PC-3 (cell line): Measurements from ENCODE around the gene CFAP97D1. TPM values are rescaled to one million over a fixed set of nuclear protein-coding genes. Genes with fewer than 3 reads are reported as not detected.
A peak's percentile ranks its signal among the peaks of the same experiment; 100 is the strongest.

ENCODE experiments used
- ATAC-seq: fragments of 200-7000 bp; cut with Tn5 transposase; 2 replicates; pipeline ENCODE4 v1.9.1; 2020; ENCODE audit warnings: mild to moderate bottlenecking, moderate library complexity
- BruUV-seq: library from RNA; stranded (reverse); fragments of 400-500 nt; replicated peaks from 2 replicates; lab custom pipeline; 2021; lab: Mats Ljungman, UMichigan
- CTCF ChIA-PET: fragments of 300-600 bp; sonication (Branson Sonifier 250); formaldehyde crosslinking; loops from one replicate; lab custom pipeline; 2022; ENCODE audit warnings: antibody characterized with exemption; lab: Charles Lee
- POLR2A ChIA-PET: fragments of 300-600 bp; sonication (Branson Sonifier 250); formaldehyde crosslinking; loops from one replicate; lab custom pipeline; 2022; ENCODE audit warnings: antibody characterized with exemption; ENCODE audit not compliant: unreplicated experiment; lab: Charles Lee
- DNase-seq: peaks from one replicate; pipeline ENCODE4 v3.0.0-alpha.2; 2015
- H2AFZ ChIP-seq: fragments of 300-600 bp; sonication (generic); 2 replicates; pipeline ENCODE4 v1.6.0; 2016; ENCODE audit warnings: antibody characterized with exemption, low read length
- H3F3A ChIP-seq: fragments of 300-600 bp; sonication (generic); one replicate; pipeline ENCODE4 v1.6.0; 2017; ENCODE audit warnings: antibody characterized with exemption, low read length, control low read depth, mild to moderate bottlenecking; ENCODE audit not compliant: unreplicated experiment
- H3K27ac ChIP-seq: fragments of 300-600 bp; sonication (generic); 2 replicates; pipeline ENCODE4 v1.5.1; 2016; ENCODE audit warnings: mild to moderate bottlenecking, low read length
- H3K27me3 ChIP-seq: fragments of 300-600 bp; sonication (generic); 2 replicates; pipeline ENCODE4 v1.6.1; 2016; ENCODE audit warnings: low read length, mixed read lengths
- H3K36me3 ChIP-seq: fragments of 300-600 bp; sonication (generic); 2 replicates; pipeline ENCODE4 v1.6.1; 2016; ENCODE audit warnings: low read depth, mixed run types, low read length, mixed read lengths
- H3K4me1 ChIP-seq: fragments of 300-600 bp; sonication (generic); 2 replicates; pipeline ENCODE4 v1.5.1; 2016; ENCODE audit warnings: low read length; ENCODE audit not compliant: insufficient read depth
- H3K4me2 ChIP-seq: fragments of 300-600 bp; sonication (generic); 2 replicates; pipeline ENCODE4 v1.6.0; 2016; ENCODE audit warnings: low read length
- H3K4me3 ChIP-seq: fragments of 300-600 bp; sonication (generic); 2 replicates; pipeline ENCODE4 v1.5.1; 2016; ENCODE audit warnings: mild to moderate bottlenecking, low read length, mixed read lengths
- H3K79me2 ChIP-seq: fragments of 300-600 bp; sonication (generic); 2 replicates; pipeline ENCODE4 v1.6.1; 2017; ENCODE audit warnings: low read length, mixed read lengths
- H3K9ac ChIP-seq: fragments of 300-600 bp; sonication (generic); 2 replicates; pipeline ENCODE4 v1.6.0; 2016; ENCODE audit warnings: mild to moderate bottlenecking, low read length
- H3K9me2 ChIP-seq: fragments of 300-600 bp; sonication (generic); replicated peaks from 2 replicates; pipeline ENCODE4 v1.6.1; 2016; ENCODE audit warnings: mixed run types, low read length, mixed read lengths
- H3K9me3 ChIP-seq: fragments of 300-600 bp; sonication (generic); 2 replicates; pipeline ENCODE4 v1.6.1; 2016; ENCODE audit warnings: low read length, mixed read lengths
- H4K20me1 ChIP-seq: fragments of 300-600 bp; sonication (generic); 2 replicates; pipeline ENCODE4 v1.6.1; 2016; ENCODE audit warnings: low read length, mixed read lengths
- CTCF ChIP-seq: fragments of 300-600 bp; sonication (generic); conservative IDR thresholded peaks from 2 replicates; pipeline ENCODE4 v1.5.1; 2017; ENCODE audit warnings: antibody characterized with exemption, low read depth, mild to moderate bottlenecking, low read length
- EZH2 ChIP-seq: fragments of 300-600 bp; sonication (generic); IDR thresholded peaks from one replicate; pipeline ENCODE4 v1.6.1; 2017; ENCODE audit warnings: antibody characterized with exemption, mild to moderate bottlenecking, low read length; ENCODE audit not compliant: unreplicated experiment
- EZH2phosphoT487 ChIP-seq: fragments of 300-600 bp; sonication (generic); IDR thresholded peaks from 2 replicates; pipeline ENCODE4 v1.6.1; 2018; ENCODE audit warnings: mild to moderate bottlenecking, antibody characterized with exemption, low read length, borderline replicate concordance
- intact Hi-C: fragments of 100-400 bp; cut with micrococcal nuclease; formaldehyde crosslinking; loops from 2 replicates; pipeline ENCODE4 v1.9.0; 2023
- total RNA-seq: library from RNA; depleted of rRNA; stranded (reverse); fragments of >200 nt; gene quantifications from 2 replicates; pipeline ENCODE4 v1.2.3, GENCODE V29; 2014

Gene CFAP97D1
- total RNA-seq, 1 experiment from 2014 or later, result 0.29 TPM

DNA sequence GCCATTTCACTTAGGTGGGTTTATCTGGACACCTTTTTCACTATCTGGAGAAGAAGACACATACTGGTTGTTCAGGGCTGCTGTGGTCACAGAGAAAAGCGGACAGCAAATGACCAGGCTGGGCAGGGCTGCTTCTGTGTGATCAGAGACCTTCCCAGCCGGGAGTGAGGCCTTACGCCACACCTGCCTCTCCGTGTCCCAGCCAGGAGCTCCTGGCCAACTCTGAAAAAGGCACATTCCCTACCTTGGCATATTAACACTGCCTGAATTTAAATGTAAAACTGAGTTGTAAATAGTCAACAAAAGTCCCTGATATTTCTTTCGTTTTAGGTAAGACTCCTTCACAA, 12.5 kb upstream of the CFAP97D1 start:
- Histone ChIP-seq H3K79me2 (no peaks in the 10 kb centered on the region), H2AFZ (no peak overlapping the region)
- TSS peak; percentile 9 for BruUV-seq

DNA sequence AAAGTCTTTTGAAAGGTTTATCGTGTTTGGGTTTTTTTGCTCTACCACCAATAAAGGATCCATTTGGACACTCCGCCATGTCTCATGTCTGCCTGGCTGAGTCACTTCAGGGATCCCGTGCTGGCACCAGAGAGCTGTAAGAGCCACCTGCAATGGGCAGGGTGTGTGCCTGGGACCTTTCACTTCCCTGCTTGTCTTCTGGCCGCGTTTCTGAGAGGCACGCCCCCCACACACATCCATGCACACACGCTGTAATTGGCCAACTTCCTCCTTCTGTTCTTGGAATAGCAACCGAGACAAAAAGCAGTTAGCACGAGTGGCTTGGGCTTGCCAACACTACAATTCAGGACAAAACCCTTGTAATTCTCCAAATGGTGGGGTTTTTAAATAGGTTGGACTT, 11.9 kb upstream of the CFAP97D1 start:
- peaks cover 28% of the 10 kb centered on the region for H3K36me3 ChIP-seq
- no peaks in the 10 kb centered on the region for H3K9me2 ChIP-seq
- TF ChIP-seq EZH2phosphoT487 (no peak), EZH2 (no peak), CTCF (no peak)
- BruUV-seq, result no TSS peak
- no peaks in the 10 kb centered on the region for H3K4me1 ChIP-seq
- no peaks in the 10 kb centered on the region for H4K20me1 ChIP-seq
- no peak overlapping the region for H3K4me3 ChIP-seq
- no peak overlapping the region for H2AFZ ChIP-seq
- POLR2A ChIA-PET, result no interaction called here
- H3K79me2 ChIP-seq, result no peaks in the 10 kb centered on the region
- no peaks in the 10 kb centered on the region for H3K27me3 ChIP-seq
- DNase-seq (no peak), ATAC-seq (no peak)
- CTCF ChIA-PET, result interaction anchor here (1.2 kb wide), 1 partner anchor 78 kb away, joined by 5 read pairs; no protein-coding TSS in a partner anchor
- no peak overlapping the region for H3K4me2 ChIP-seq
- no peak overlapping the region for H3K9ac ChIP-seq
- H3K9me3 ChIP-seq, result no peaks in the 10 kb centered on the region
- intact Hi-C loops, result no loop called here
- H3F3A ChIP-seq, result no peaks in the 10 kb centered on the region
- H3K27ac ChIP-seq, result no peak overlapping the region

More for the DNA sequence above, 12.5 kb upstream of the CFAP97D1 start:
- no peaks in the 10 kb centered on the region for H3K9me3 ChIP-seq
- intact Hi-C loops, result loop anchor here (1.0 kb wide), 1 partner anchor 79 kb away; no protein-coding TSS in a partner anchor
- peaks cover 21% of the 10 kb centered on the region; the same call in 1 of the 2 replicates for H3K36me3 ChIP-seq
- TF ChIP-seq EZH2phosphoT487, result no peak
- TF ChIP-seq EZH2, result no peak
- no peak for TF ChIP-seq CTCF
- no peak overlapping the region for H3K4me2 ChIP-seq
- no peak overlapping the region for H3K9ac ChIP-seq
- H3K27ac ChIP-seq, result no peak overlapping the region
- CTCF ChIA-PET, result interaction anchor here (1.2 to 1.3 kb wide), 2 partner anchors 74 to 78 kb away, joined by 5 read pairs; no protein-coding TSS in a partner anchor
- no peaks in the 10 kb centered on the region for H4K20me1 ChIP-seq
- ATAC-seq (no peak), DNase-seq (no peak)
- H3K4me3 ChIP-seq, result no peak overlapping the region
- POLR2A ChIA-PET, result no interaction called here
- no peaks in the 10 kb centered on the region for H3F3A ChIP-seq
- no peaks in the 10 kb centered on the region for H3K9me2 ChIP-seq
- H3K27me3 ChIP-seq, result no peaks in the 10 kb centered on the region
- no peaks in the 10 kb centered on the region for H3K4me1 ChIP-seq

GRCh38 chr17:43768943-43769342, 11.3 kb upstream of the CFAP97D1 start:
- Histone ChIP-seq H3K9me2 (no peaks in the 10 kb centered on the region), H3K27me3 (no peaks in the 10 kb centered on the region), H3F3A (no peaks in the 10 kb centered on the region), H3K4me1 (no peaks in the 10 kb centered on the region), H2AFZ (no peak overlapping the region), H3K9ac (no peak overlapping the region), H3K4me2 (no peak overlapping the region), H3K79me2 (no peaks in the 10 kb centered on the region), H3K36me3 (peaks cover 30% of the 10 kb centered on the region), H4K20me1 (no peaks in the 10 kb centered on the region), H3K4me3 (no peak overlapping the region), H3K27ac (no peak overlapping the region), H3K9me3 (no peaks in the 10 kb centered on the region)
- intact Hi-C loops, result no loop called here
- POLR2A ChIA-PET, result no interaction called here
- no peak for TF ChIP-seq EZH2
- TF ChIP-seq CTCF, result no peak
- TF ChIP-seq EZH2phosphoT487, result no peak
- no peak for DNase-seq
- ATAC-seq, result no peak
- no TSS peak for BruUV-seq
- CTCF ChIA-PET, result no interaction called here
